OCI-LY7 (cell line): Measurements from ENCODE around the gene ZDHHC13. TPM values are rescaled to one million over a fixed set of nuclear protein-coding genes. Genes with fewer than 3 reads are reported as not detected.
"Not testable (repeated sequence)": the region's sequence is repeated elsewhere in the genome, so short reads cannot be mapped to it uniquely, and the experiment has no call there.

Experiments used
- BruUV-seq: library from RNA; stranded (reverse); fragments of 400-500 nt; replicated peaks from 2 replicates; lab custom pipeline; 2021; lab: Mats Ljungman, UMichigan
- CTCF ChIA-PET: fragments of 300-600 bp; sonication (Branson Sonifier 250); formaldehyde crosslinking; loops from one replicate; lab custom pipeline; 2022; ENCODE audit warnings: antibody characterized with exemption; ENCODE audit not compliant: unreplicated experiment; lab: Charles Lee
- POLR2A ChIA-PET: fragments of 300-600 bp; sonication (Branson Sonifier 250); formaldehyde crosslinking; loops from one replicate; lab custom pipeline; 2022; ENCODE audit warnings: antibody characterized with exemption; lab: Charles Lee
- DNase-seq: peaks from one replicate; pipeline ENCODE4 v3.0.0-alpha.2; 2015; ENCODE audit warnings: low spot score
- H2AFZ ChIP-seq: fragments of 200-600 bp; sonication (generic), shearing (Covaris generic); 2 replicates; pipeline ENCODE4 v1.6.1; 2014; ENCODE audit warnings: mild to moderate bottlenecking, antibody characterized with exemption, low read length, moderate library complexity
- H3K27ac ChIP-seq: fragments of 200-600 bp; sonication (generic); 2 replicates; pipeline ENCODE4 v1.5.1; 2014; ENCODE audit warnings: mixed run types, low read depth, mild to moderate bottlenecking, moderate library complexity, low read length, inconsistent platforms; ENCODE audit not compliant: poor library complexity, severe bottlenecking
- H3K36me3 ChIP-seq: fragments of 200-600 bp; sonication (generic); 2 replicates; pipeline ENCODE4 v1.6.1; 2014; ENCODE audit warnings: mild to moderate bottlenecking, antibody characterized with exemption, low read length, moderate library complexity, mixed read lengths; ENCODE audit not compliant: insufficient read depth
- H3K4me1 ChIP-seq: fragments of 200-600 bp; sonication (generic); 2 replicates; pipeline ENCODE4 v1.5.1; 2014; ENCODE audit warnings: mild to moderate bottlenecking, low read length; ENCODE audit not compliant: insufficient read depth, poor library complexity, severe bottlenecking
- H3K4me2 ChIP-seq: fragments of 200-600 bp; sonication (generic); 2 replicates; pipeline ENCODE4 v1.6.1; 2014; ENCODE audit warnings: mild to moderate bottlenecking, low read length
- H3K4me3 ChIP-seq: fragments of 200-600 bp; sonication (generic); 2 replicates; pipeline ENCODE4 v1.5.1; 2014; ENCODE audit warnings: mild to moderate bottlenecking, low read depth, low read length; ENCODE audit not compliant: poor library complexity, severe bottlenecking
- H3K79me2 ChIP-seq: fragments of 200-600 bp; sonication (generic); 2 replicates; pipeline ENCODE4 v1.6.1; 2016; ENCODE audit warnings: low read depth, mild to moderate bottlenecking, low read length, moderate library complexity, mixed read lengths; ENCODE audit not compliant: insufficient read depth
- H3K9me2 ChIP-seq: fragments of 200-600 bp; sonication (generic); 2 replicates; pipeline ENCODE4 v1.6.1; 2016; ENCODE audit warnings: mild to moderate bottlenecking, low read length, mixed read lengths; ENCODE audit not compliant: insufficient read depth
- H3K9me3 ChIP-seq: fragments of 200-600 bp; sonication (generic); 2 replicates; pipeline ENCODE4 v1.6.1; 2014; ENCODE audit warnings: mild to moderate bottlenecking, mixed run types, low read length, mixed read lengths
- H4K20me1 ChIP-seq: fragments of 200-600 bp; sonication (generic); 2 replicates; pipeline ENCODE4 v1.6.1; 2014; ENCODE audit warnings: mild to moderate bottlenecking, antibody characterized with exemption, low read length, moderate library complexity, mixed read lengths; ENCODE audit not compliant: insufficient read depth
- CTCF ChIP-seq: fragments of 200-600 bp; sonication (generic); conservative IDR thresholded peaks from 2 replicates; pipeline ENCODE4 v1.5.1; 2014; ENCODE audit warnings: mild to moderate bottlenecking, antibody characterized with exemption, low read length, moderate library complexity, mixed read lengths
- EZH2phosphoT487 ChIP-seq: fragments of 200-600 bp; sonication (generic); IDR thresholded peaks from 2 replicates; pipeline ENCODE4 v1.6.1; 2018; ENCODE audit warnings: low read depth, borderline replicate concordance, mild to moderate bottlenecking, mixed run types, antibody characterized with exemption, low read length, moderate library complexity, mixed read lengths
- intact Hi-C: fragments of 100-400 bp; cut with micrococcal nuclease; formaldehyde crosslinking; loops from one replicate; pipeline ENCODE4 v1.10.0; 2022; ENCODE audit not compliant: unreplicated experiment
- total RNA-seq, 2 experiments: library from RNA; depleted of rRNA in 1 of 2; stranded (reverse); fragments of >200 nt in 1 of 2; shearing (Covaris generic) in 1 of 2; gene quantifications; 2 replicates each; pipeline ENCODE4 v1.2.3, GENCODE V29; 2014 to 2022

ZDHHC13 gene
- total RNA-seq, 2 experiments from 2014 or later = 25.0 to 28.1 TPM

- TF ChIP-seq EZH2phosphoT487 (no peak), CTCF (no peak)
- DNase-seq = no peak
- no TSS peak for BruUV-seq
- H4K20me1 ChIP-seq = no peaks in the 10 kb centered on the region
- no peaks in the 10 kb centered on the region for H3K9me2 ChIP-seq
- no peak overlapping the region for H3K4me2 ChIP-seq
- H3K36me3 ChIP-seq = peaks cover 33% of the 10 kb centered on the region
- intact Hi-C loops = no loop called here
- H3K27ac ChIP-seq = no peak overlapping the region
- H3K9me3 ChIP-seq = 0 out of 2 replicates have a peak, but pooled peaks cover 4% of the 10 kb centered on the region
- H3K4me3 ChIP-seq = no peak overlapping the region
- peaks cover 22% of the 10 kb centered on the region; the same call in 1 of the 2 replicates for H3K79me2 ChIP-seq
- H3K4me1 ChIP-seq = no peaks in the 10 kb centered on the region
- ChIA-PET POLR2A (interaction anchor here (0.7 to 1.0 kb wide), 2 partner anchors 11 to 867 kb away, joined by 3 to 5 read pairs; no protein-coding TSS in a partner anchor), CTCF (no interaction called here)
- H2AFZ ChIP-seq = no peak overlapping the region
These were observed 17.0 kb downstream of the ZDHHC13 start for GRCh38 chr11:19134004-19134403.

GRCh38 chr11:19136884-19137283, 19.9 kb downstream of the ZDHHC13 start:
- CTCF ChIA-PET, H3K9me2 ChIP-seq, BruUV-seq: not testable (repeated sequence)

GRCh38 chr11:19145319-19145718, 28.4 kb downstream of the ZDHHC13 start:
- intact Hi-C loops = no loop called here
- CTCF ChIA-PET = no interaction called here
- no TSS peak for BruUV-seq

More at GRCh38 chr11:19136884-19137283, 19.9 kb downstream of the ZDHHC13 start:
- H3K4me1 ChIP-seq, H4K20me1 ChIP-seq, H2AFZ ChIP-seq, H3K79me2 ChIP-seq, H3K27ac ChIP-seq, POLR2A ChIA-PET, H3K9me3 ChIP-seq, H3K4me2 ChIP-seq, intact Hi-C loops, H3K4me3 ChIP-seq, DNase-seq: not testable (repeated sequence)
- peaks cover 22% of the 10 kb centered on the region for H3K36me3 ChIP-seq

More at GRCh38 chr11:19145319-19145718, 28.4 kb downstream of the ZDHHC13 start:
- peaks cover 34% of the 10 kb centered on the region for H3K36me3 ChIP-seq
- H3K79me2 ChIP-seq = no peaks in the 10 kb centered on the region
- DNase-seq = no peak
- no peak overlapping the region for H3K4me3 ChIP-seq
- TF ChIP-seq CTCF (no peak), EZH2phosphoT487 (no peak)
- H4K20me1 ChIP-seq = no peaks in the 10 kb centered on the region
- H3K27ac ChIP-seq = no peak overlapping the region
- no peaks in the 10 kb centered on the region for H3K9me3 ChIP-seq
- H3K4me2 ChIP-seq = no peak overlapping the region
- no peak overlapping the region for H2AFZ ChIP-seq
- no peaks in the 10 kb centered on the region for H3K4me1 ChIP-seq
- H3K9me2 ChIP-seq = no peaks in the 10 kb centered on the region
- POLR2A ChIA-PET = no interaction called here
